GM18502 (cell line): ENCODE measurements around the gene SMARCD1.
"Not testable (repeated sequence)": the region's sequence is repeated elsewhere in the genome, so short reads cannot be mapped to it uniquely, and the experiment has no call there.

Experiments
- ATAC-seq: cut with Tn5 transposase; IDR thresholded peaks from one replicate; pipeline ENCODE4 v1.9.1; 2021; ENCODE audit warnings: mild to moderate bottlenecking; ENCODE audit not compliant: unreplicated experiment, poor library complexity

Gene SMARCD1

GRCh38 chr12:50120953-50121352 is 35.8 kb downstream of the SMARCD1 start:
- no peak for ATAC-seq

- no peak for ATAC-seq
These were observed 36.5 kb downstream of the SMARCD1 start for GRCh38 chr12:50121641-50122040.

- no peak for ATAC-seq
These were observed 38.1 kb downstream of the SMARCD1 start for GRCh38 chr12:50123203-50123602.

GRCh38 chr12:50127546-50127945 is 42.4 kb downstream of the SMARCD1 start:
- no peak for ATAC-seq

- ATAC-seq: no peak
These were observed 44.1 kb downstream of the SMARCD1 start for GRCh38 chr12:50129290-50129689.

GRCh38 chr12:50132505-50133135 is 47.5 kb downstream of the SMARCD1 start:
- ATAC-seq: no peak

GRCh38 chr12:50142993-50143392 is 57.9 kb downstream of the SMARCD1 start:
- ATAC-seq: no peak

GRCh38 chr12:50145439-50145838 is 60.3 kb downstream of the SMARCD1 start:
- ATAC-seq: no peak

- no peak for ATAC-seq
These were observed 62.1 kb downstream of the SMARCD1 start for GRCh38 chr12:50147281-50147680.

GRCh38 chr12:50148011-50148410 is 62.9 kb downstream of the SMARCD1 start:
- ATAC-seq: not testable (repeated sequence)

GRCh38 chr12:50149311-50149710 is 64.2 kb downstream of the SMARCD1 start:
- no peak for ATAC-seq
